ENCODE results near the gene SAMD4B. TPM values are rescaled to one million over a fixed set of nuclear protein-coding genes. Genes with fewer than 3 reads are reported as not detected.
A peak's percentile ranks its signal among the peaks of the same experiment; 100 is the strongest.

Gene SAMD4B
- total and polyA plus RNA-seq, 10 of the 15 experiments (the other 5 are each of a cell fraction or from before 2014, with no cell fraction given): 2.4 to 43.3 (median 23.9) TPM

DNA sequence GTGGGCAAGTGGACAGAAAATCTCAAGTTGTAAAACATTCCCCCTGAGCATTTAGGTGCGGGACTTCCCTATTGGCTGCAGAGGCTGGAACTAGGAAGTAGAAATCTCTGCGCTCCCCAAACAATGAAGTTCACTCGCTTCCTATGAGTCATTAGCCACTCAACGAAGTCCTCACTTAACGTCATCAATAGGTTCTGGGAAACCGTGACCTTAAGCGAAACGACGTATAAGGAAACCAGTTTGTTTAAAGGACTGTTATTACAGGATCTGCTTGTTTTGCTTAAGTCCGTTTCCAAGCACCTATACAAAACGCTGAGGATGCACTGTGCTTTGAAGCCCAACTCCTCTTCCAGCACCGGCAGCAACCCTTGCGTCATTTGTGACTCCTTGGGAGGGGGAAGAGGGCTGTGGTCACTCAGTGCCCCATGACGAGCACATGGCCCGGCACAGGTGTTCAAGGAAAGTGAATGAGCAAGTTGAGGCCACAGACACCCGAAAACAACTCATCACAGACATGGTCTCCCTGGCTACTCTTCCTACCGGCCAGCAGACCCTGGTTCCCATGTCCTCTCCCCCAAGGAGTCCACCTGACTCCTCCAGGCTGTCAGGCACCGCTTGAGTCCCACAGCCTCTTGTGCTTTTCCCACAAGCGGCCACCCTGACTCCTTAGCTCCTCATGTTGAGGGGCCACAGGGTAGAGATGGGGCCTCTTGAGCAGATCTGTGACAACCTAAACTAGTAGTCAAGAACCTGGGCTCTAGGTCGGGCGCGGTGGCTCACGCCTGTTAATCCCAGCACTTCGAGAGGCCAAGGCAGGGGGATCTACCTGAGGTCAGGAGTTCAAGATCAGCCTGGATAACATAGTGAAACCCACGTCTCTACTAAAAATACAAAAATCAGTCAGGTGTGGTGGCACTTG, 88.7 kb downstream of the SAMD4B start (continued):
- TF ChIP-seq, protein P1, sequence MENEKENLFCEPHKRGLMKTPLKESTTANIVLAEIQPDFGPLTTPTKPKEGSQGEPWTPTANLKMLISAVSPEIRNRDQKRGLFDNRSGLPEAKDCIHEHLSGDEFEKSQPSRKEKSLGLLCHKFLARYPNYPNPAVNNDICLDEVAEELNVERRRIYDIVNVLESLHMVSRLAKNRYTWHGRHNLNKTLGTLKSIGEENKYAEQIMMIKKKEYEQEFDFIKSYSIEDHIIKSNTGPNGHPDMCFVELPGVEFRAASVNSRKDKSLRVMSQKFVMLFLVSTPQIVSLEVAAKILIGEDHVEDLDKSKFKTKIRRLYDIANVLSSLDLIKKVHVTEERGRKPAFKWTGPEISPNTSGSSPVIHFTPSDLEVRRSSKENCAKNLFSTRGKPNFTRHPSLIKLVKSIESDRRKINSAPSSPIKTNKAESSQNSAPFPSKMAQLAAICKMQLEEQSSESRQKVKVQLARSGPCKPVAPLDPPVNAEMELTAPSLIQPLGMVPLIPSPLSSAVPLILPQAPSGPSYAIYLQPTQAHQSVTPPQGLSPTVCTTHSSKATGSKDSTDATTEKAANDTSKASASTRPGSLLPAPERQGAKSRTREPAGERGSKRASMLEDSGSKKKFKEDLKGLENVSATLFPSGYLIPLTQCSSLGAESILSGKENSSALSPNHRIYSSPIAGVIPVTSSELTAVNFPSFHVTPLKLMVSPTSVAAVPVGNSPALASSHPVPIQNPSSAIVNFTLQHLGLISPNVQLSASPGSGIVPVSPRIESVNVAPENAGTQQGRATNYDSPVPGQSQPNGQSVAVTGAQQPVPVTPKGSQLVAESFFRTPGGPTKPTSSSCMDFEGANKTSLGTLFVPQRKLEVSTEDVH (IDR thresholded peaks at IDR 0.05; ENCODE audit: low read depth, partially characterized antibody): no peak
- no peak for TF ChIP-seq RAD21 (IDR thresholded peaks at IDR 0.05; ENCODE audit: insufficient read depth, low read depth, low read length)
- no peak for TF ChIP-seq SPI1 (IDR thresholded peaks at IDR 0.05; ENCODE audit: borderline replicate concordance, insufficient read depth, low read depth, low read length)
- TF ChIP-seq, protein P2, sequence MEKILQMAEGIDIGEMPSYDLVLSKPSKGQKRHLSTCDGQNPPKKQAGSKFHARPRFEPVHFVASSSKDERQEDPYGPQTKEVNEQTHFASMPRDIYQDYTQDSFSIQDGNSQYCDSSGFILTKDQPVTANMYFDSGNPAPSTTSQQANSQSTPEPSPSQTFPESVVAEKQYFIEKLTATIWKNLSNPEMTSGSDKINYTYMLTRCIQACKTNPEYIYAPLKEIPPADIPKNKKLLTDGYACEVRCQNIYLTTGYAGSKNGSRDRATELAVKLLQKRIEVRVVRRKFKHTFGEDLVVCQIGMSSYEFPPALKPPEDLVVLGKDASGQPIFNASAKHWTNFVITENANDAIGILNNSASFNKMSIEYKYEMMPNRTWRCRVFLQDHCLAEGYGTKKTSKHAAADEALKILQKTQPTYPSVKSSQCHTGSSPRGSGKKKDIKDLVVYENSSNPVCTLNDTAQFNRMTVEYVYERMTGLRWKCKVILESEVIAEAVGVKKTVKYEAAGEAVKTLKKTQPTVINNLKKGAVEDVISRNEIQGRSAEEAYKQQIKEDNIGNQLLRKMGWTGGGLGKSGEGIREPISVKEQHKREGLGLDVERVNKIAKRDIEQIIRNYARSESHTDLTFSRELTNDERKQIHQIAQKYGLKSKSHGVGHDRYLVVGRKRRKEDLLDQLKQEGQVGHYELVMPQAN (conservative IDR thresholded peaks at IDR 0.05): no peak
- 0 out of 2 replicates have a peak, but pooled peaks have one; percentile 36 for TF ChIP-seq POLR2AphosphoS2 (IDR thresholded peaks at IDR 0.05; ENCODE audit: low read depth, low read length)
- no peak for TF ChIP-seq SMAD1 (IDR thresholded peaks at IDR 0.05; ENCODE audit: low read depth, partially characterized antibody)
- no peak for TF ChIP-seq CBFB (IDR thresholded peaks at IDR 0.05; ENCODE audit: low read depth)
- TF ChIP-seq CREM (IDR thresholded peaks at IDR 0.05; ENCODE audit: low read depth): peak; percentile 89
- no peak for TF ChIP-seq ZBTB40 (IDR thresholded peaks at IDR 0.05; ENCODE audit: borderline replicate concordance)
- no peak for TF ChIP-seq CEBPZ (IDR thresholded peaks at IDR 0.05; ENCODE audit: low read depth, low read length)
- TF ChIP-seq RB1 (IDR thresholded peaks at IDR 0.05; ENCODE audit: borderline replicate concordance): no peak
- no peak for TF ChIP-seq SUPT20H (IDR thresholded peaks at IDR 0.05; ENCODE audit: borderline replicate concordance, control insufficient read depth, low read depth, low read length)
- TF ChIP-seq, protein P3, sequence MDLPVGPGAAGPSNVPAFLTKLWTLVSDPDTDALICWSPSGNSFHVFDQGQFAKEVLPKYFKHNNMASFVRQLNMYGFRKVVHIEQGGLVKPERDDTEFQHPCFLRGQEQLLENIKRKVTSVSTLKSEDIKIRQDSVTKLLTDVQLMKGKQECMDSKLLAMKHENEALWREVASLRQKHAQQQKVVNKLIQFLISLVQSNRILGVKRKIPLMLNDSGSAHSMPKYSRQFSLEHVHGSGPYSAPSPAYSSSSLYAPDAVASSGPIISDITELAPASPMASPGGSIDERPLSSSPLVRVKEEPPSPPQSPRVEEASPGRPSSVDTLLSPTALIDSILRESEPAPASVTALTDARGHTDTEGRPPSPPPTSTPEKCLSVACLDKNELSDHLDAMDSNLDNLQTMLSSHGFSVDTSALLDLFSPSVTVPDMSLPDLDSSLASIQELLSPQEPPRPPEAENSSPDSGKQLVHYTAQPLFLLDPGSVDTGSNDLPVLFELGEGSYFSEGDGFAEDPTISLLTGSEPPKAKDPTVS (IDR thresholded peaks at IDR 0.05; ENCODE audit: low read depth, low read length): no peak
